ENCODE results near the gene KRT77. TPM values are rescaled to one million over a fixed set of nuclear protein-coding genes. Genes with fewer than 3 reads are reported as not detected.

Gene KRT77
- total RNA-seq, 4 donors from 2014 or later, result 122 to 659 (median 243) TPM

DNA sequence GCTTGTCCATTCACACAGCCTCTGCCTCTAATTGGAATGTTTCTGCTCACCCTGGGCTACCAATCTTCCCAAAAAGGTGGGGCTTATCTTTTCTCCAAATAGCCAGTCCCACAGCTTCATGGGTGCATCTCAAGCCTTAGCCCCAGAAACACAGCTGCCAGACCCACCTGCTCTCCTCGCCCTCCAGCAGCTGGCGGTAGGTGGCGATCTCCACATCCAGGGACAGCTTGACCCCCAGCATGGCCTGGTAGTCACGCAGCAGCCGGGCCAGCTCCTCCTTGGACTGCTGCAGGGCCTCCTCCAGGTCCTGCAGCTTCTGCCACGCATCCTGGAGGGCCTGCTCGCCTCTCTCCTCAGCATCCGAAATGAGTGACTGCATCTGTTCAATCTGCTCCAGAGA, 11.1 kb downstream of the KRT77 start:
- TF ChIP-seq, protein P1, sequence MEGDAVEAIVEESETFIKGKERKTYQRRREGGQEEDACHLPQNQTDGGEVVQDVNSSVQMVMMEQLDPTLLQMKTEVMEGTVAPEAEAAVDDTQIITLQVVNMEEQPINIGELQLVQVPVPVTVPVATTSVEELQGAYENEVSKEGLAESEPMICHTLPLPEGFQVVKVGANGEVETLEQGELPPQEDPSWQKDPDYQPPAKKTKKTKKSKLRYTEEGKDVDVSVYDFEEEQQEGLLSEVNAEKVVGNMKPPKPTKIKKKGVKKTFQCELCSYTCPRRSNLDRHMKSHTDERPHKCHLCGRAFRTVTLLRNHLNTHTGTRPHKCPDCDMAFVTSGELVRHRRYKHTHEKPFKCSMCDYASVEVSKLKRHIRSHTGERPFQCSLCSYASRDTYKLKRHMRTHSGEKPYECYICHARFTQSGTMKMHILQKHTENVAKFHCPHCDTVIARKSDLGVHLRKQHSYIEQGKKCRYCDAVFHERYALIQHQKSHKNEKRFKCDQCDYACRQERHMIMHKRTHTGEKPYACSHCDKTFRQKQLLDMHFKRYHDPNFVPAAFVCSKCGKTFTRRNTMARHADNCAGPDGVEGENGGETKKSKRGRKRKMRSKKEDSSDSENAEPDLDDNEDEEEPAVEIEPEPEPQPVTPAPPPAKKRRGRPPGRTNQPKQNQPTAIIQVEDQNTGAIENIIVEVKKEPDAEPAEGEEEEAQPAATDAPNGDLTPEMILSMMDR (IDR thresholded peaks at IDR 0.05), result no peak
- no peak for TF ChIP-seq POLR2A (IDR thresholded peaks at IDR 0.05)
- H3K4me3 ChIP-seq (ENCODE audit: low read depth, poor library complexity, severe bottlenecking), result no peak overlapping the region
- intact Hi-C loops (cut with DNase I; ENCODE audit: low total_unique reads), result no loop called here
- WGBS, 2 donors, result 84 to 88% methylated on average over 4 to 8 of the region's 8 CpGs
- DNase-seq (ENCODE audit: low spot score in 2 of 2), result no peak

DNA sequence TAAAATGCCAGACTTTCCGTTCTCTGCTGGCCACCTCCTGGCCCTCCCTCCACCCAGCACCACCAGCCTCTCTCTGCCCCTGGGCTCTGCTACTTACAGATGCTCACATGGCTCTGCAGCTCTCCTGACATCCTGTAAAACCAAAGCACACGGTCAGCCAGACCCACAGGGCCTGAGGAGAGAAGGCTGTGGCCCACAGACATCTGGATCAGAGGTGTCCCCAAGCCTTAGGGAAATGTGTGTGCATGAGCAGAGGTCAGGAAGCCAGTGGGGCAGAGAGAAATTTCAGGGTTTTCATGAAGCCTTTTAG, 11.5 kb downstream of the KRT77 start:
- TF ChIP-seq, protein P1 (IDR thresholded peaks at IDR 0.05), result no peak
- intact Hi-C loops (cut with DNase I; ENCODE audit: low total_unique reads), result no loop called here
- H3K4me3 ChIP-seq (ENCODE audit: low read depth, poor library complexity, severe bottlenecking), result no peak overlapping the region
- WGBS, 2 donors, result 62 to 68% methylated on average over 2 of the region's 2 CpGs
- no peak for DNase-seq (ENCODE audit: low spot score in 2 of 2)

DNA sequence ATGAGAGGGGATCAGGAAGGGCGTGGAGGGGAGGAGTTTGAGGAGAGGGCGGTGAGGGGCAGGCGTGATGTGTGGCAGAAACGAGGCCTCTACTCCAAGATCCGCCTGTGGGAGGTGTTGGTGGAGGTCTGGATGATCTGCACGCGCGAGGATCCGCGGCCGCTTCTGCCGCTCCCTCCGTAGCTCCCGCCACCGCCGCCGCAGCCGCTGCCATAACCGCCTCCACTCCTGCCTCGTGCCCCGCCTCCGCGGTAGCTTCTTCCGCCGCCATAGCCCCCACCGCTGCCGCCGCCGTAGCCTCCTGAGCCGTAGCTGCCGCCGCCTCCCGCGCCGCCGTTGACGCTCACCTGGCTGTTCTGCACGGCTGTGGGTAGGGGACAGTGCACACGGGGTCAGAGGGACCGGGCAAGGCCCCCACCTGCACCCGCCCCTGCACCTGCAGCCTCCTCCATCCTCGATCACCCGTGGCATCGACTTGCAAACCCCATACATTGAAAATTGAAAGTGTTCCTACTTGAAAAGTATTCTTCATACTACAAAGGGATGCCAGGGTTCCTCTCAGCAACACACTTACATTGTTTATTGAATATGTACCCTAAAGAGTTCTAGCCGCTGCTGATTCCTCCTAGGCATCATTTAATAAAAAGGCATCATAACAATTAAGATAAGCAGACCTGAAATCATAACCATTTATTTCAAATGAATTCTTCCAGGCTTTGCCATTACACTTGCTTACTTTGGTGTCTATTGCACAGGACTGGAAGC, 12.1 kb downstream of the KRT77 start:
- TF ChIP-seq, protein P1 (IDR thresholded peaks at IDR 0.05), result no peak
- TF ChIP-seq POLR2A (IDR thresholded peaks at IDR 0.05), result no peak
- 4 to 8% methylated on average over 23 to 35 of the region's 45 CpGs for WGBS, 2 donors
- intact Hi-C loops (cut with DNase I; ENCODE audit: low total_unique reads), result no loop called here
- DNase-seq (ENCODE audit: low spot score in 2 of 2), result no peak
- H3K4me3 ChIP-seq (ENCODE audit: low read depth, poor library complexity, severe bottlenecking), result no peak overlapping the region

DNA sequence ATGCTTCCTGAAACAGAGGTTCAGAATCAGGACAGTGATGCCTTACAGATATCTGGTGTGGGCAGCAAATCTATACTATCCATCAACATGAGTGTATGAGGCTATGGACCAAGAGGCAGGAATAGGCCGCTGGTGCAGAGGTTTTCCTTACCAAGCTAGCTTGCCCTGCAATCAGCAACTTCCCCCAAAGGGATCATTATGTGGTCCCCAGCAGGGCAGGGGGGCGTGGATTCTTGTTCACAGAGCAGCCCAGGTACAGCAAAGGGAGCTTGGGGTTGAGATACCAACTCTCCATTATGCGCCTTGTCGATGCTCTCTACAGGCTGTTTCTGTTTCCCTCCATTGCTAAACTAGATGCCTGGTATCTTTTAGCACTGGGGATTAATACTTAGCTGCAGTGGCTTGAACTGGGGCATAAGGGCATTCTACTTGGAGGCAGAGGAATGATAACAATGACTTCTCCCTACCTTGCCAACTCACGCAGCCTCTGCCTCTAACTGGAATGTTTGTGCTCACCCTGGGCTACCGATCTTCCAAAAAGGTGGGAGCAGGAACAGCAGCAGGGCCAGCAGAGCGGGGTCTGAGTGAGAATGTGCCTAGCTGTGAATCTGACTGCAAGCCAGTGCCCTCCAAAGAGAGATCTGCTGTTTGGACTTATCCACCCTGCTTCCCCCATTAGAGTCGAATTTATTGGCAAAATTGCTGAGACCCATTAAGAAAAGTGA, 12.8 kb downstream of the KRT77 start:
- 65 to 72% methylated on average over 8 of the region's 8 CpGs for WGBS, 2 donors
- DNase-seq (ENCODE audit: low spot score in 2 of 2), result no peak
- TF ChIP-seq, protein P1 (IDR thresholded peaks at IDR 0.05), result no peak
- no peak for TF ChIP-seq POLR2A (IDR thresholded peaks at IDR 0.05)
- no peak overlapping the region for H3K4me3 ChIP-seq (ENCODE audit: low read depth, poor library complexity, severe bottlenecking)
- intact Hi-C loops (cut with DNase I; ENCODE audit: low total_unique reads), result no loop called here

DNA sequence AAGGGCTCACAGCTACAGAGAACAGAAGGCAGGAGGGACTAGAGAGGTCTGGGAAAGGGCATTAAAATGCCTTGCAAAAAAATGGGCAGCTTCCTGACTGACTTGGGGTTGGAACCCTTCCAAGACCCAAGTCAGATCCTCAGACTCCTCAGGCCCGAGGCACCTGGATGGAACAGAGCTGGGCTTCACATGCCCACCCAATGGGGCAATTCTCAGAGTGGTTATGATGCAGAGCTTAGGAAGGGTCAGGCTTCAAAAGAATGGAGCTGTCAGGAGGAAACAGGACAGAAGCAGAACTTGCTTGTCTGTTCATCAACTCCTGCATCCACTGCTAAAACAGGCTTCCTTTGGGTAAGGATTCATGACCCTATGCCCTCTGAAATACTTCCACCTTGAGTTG, 13.4 kb downstream of the KRT77 start:
- no peak overlapping the region for H3K4me3 ChIP-seq (ENCODE audit: low read depth, poor library complexity, severe bottlenecking)
- DNase-seq (ENCODE audit: low spot score in 2 of 2), result no peak
- 70 to 81% methylated on average over 1 of the region's 1 CpG for whole genome bisulfite sequencing, 2 donors
- intact Hi-C loops (cut with DNase I; ENCODE audit: low total_unique reads), result loop anchor here (10.0 kb wide), 1 partner anchor 175 kb away; no protein-coding TSS in a partner anchor
- no peak for TF ChIP-seq POLR2A (IDR thresholded peaks at IDR 0.05)
- TF ChIP-seq, protein P1 (IDR thresholded peaks at IDR 0.05), result no peak

Measured in lower leg skin (tissue), 4 donors.